GM12878 (cell line): ENCODE data around the gene TMEM127. TPM values are rescaled to one million over a fixed set of nuclear protein-coding genes. Genes with fewer than 3 reads are reported as not detected.

Experiments used
- ATAC-seq: fragments of 200-7000 bp; cut with Tn5 transposase; 3 replicates; pipeline ENCODE4 v1.9.1; 2020; ENCODE audit warnings: mild to moderate bottlenecking, moderate library complexity
- BruUV-seq: library from RNA; stranded (reverse); fragments of 400-500 nt; replicated peaks from 2 replicates; lab custom pipeline; 2021; lab: Mats Ljungman, UMichigan
- CTCF ChIA-PET: fragments of 300-600 bp; sonication (Branson Sonifier 250); formaldehyde crosslinking; extraction: SDS; loops from one replicate; lab custom pipeline; 2021; ENCODE audit warnings: inconsistent platforms; lab: Yijun Ruan, JAX
- POLR2A ChIA-PET: fragments of 350-600 bp; formaldehyde crosslinking; extraction: SDS; loops from one replicate; lab custom pipeline; 2021; ENCODE audit warnings: inconsistent platforms; lab: Charles Lee
- RAD21 ChIA-PET: fragments of 300-600 bp; sonication (Branson Sonifier 250); formaldehyde crosslinking; loops from one replicate; lab custom pipeline; 2023; ENCODE audit warnings: antibody characterized with exemption; ENCODE audit not compliant: unreplicated experiment; lab: Charles Lee
- SMC1A ChIA-PET: fragments of 300-600 bp; sonication (Branson Sonifier 250); formaldehyde crosslinking; loops from one replicate; lab custom pipeline; 2023; ENCODE audit not compliant: unreplicated experiment, uncharacterized antibody; lab: Charles Lee
- DNase-seq: peaks from one replicate; pipeline ENCODE4 v3.0.0-alpha.2; 2011; ENCODE audit warnings: low read depth, low spot score
- FAIRE-seq: peaks from 3 replicates; lab custom pipeline; 2011; peaks lifted over from hg19 to GRCh38; lab: Jason Lieb, UNC
- H2AFZ ChIP-seq: 2 replicates; pipeline ENCODE4 v1.6.0; 2011; ENCODE audit warnings: low read depth, low read length, control low read depth; ENCODE audit not compliant: control insufficient read depth
- H3K27ac ChIP-seq: 2 replicates; pipeline ENCODE4 v1.5.1; 2011; ENCODE audit warnings: control low read depth; ENCODE audit not compliant: control insufficient read depth, insufficient read depth
- H3K27me3 ChIP-seq, 2 experiments: replicated peaks in 1 of 2; 2 replicates each; pipeline versions ENCODE4 v1.6.0 to v1.6.1; 2011; ENCODE audit warnings: low read length in 1 of 2; ENCODE audit not compliant: control insufficient read depth in 2 of 2, insufficient read depth in 2 of 2
- H3K36me3 ChIP-seq, 2 experiments: 2 replicates each; pipeline ENCODE4 v1.5.1; 2011; ENCODE audit warnings: low read length in 1 of 2; ENCODE audit not compliant: control insufficient read depth in 2 of 2, insufficient read depth in 2 of 2
- H3K4me1 ChIP-seq: 2 replicates; pipeline ENCODE4 v1.6.1; 2011; ENCODE audit warnings: mild to moderate bottlenecking, low read length, moderate library complexity, mixed read lengths; ENCODE audit not compliant: control insufficient read depth, insufficient read depth
- H3K4me2 ChIP-seq: 2 replicates; pipeline ENCODE4 v1.6.0; 2011; ENCODE audit warnings: control low read depth; ENCODE audit not compliant: control insufficient read depth, insufficient read depth
- H3K4me3 ChIP-seq: fragments of 200-600 bp; sonication (generic); 2 replicates; pipeline ENCODE4 v1.5.1; 2016
- H3K79me2 ChIP-seq: 2 replicates; pipeline ENCODE4 v1.6.0; 2011; ENCODE audit warnings: low read length; ENCODE audit not compliant: control insufficient read depth, insufficient read depth
- H3K9ac ChIP-seq: 2 replicates; pipeline ENCODE4 v1.8.0; 2011; ENCODE audit warnings: low read length, control low read depth, mixed read lengths; ENCODE audit not compliant: control insufficient read depth, insufficient read depth
- H3K9me3 ChIP-seq: replicated peaks from 3 replicates; pipeline ENCODE4 v1.5.1; 2011; ENCODE audit warnings: mild to moderate bottlenecking, low read length; ENCODE audit not compliant: control insufficient read depth, insufficient read depth
- H4K20me1 ChIP-seq: 2 replicates; pipeline ENCODE4 v1.6.0; 2011; ENCODE audit not compliant: control insufficient read depth, insufficient read depth
- BRCA1 ChIP-seq: IDR thresholded peaks from 2 replicates; pipeline ENCODE4 v1.6.1; 2011; ENCODE audit warnings: low read depth, low read length, improper control_type of control experiment
- CBX5 ChIP-seq: sonication (generic); IDR thresholded peaks from 2 replicates; pipeline ENCODE4 v1.6.1; 2016; ENCODE audit warnings: low read depth, moderate library complexity, mild to moderate bottlenecking, inconsistent platforms
- CHD1 ChIP-seq: IDR thresholded peaks from 2 replicates; pipeline ENCODE4 v1.6.1; 2012; ENCODE audit warnings: low read depth, low read length, improper control_type of control experiment
- CHD2 ChIP-seq: IDR thresholded peaks from 2 replicates; pipeline ENCODE4 v1.6.1; 2011; ENCODE audit warnings: low read depth, low read length, improper control_type of control experiment, borderline replicate concordance
- CREM ChIP-seq: IDR thresholded peaks from 2 replicates; pipeline ENCODE4 v1.6.1; 2014; ENCODE audit warnings: antibody characterized with exemption, low read depth
- EED ChIP-seq: sonication (generic); IDR thresholded peaks from 2 replicates; pipeline ENCODE4 v1.6.1; 2016; ENCODE audit warnings: antibody characterized with exemption, low read depth
- HCFC1 ChIP-seq: fragments of 150-350 bp; IDR thresholded peaks from 2 replicates; pipeline ENCODE4 v1.6.1; 2014; ENCODE audit warnings: low read length
- IKZF2 ChIP-seq, 2 experiments: fragments of 450-650 bp; IDR thresholded peaks; 2 replicates each; pipeline ENCODE4 v1.6.1; 2017; ENCODE audit warnings: mild to moderate bottlenecking in 2 of 2, moderate library complexity in 2 of 2
- MYB ChIP-seq: fragments of 150-350 bp; IDR thresholded peaks from 2 replicates; pipeline ENCODE4 v1.6.1; 2014; ENCODE audit warnings: mild to moderate bottlenecking, low read depth, low read length, borderline replicate concordance
- NFXL1 ChIP-seq: fragments of 450-650 bp; IDR thresholded peaks from 2 replicates; pipeline ENCODE4 v1.6.1; 2017; ENCODE audit warnings: antibody characterized with exemption, mild to moderate bottlenecking, borderline replicate concordance
- NFYA ChIP-seq: IDR thresholded peaks from 2 replicates; pipeline ENCODE4 v1.6.1; 2011; ENCODE audit warnings: low read depth, mild to moderate bottlenecking, low read length, improper control_type of control experiment, borderline replicate concordance
- RAD21 ChIP-seq: IDR thresholded peaks from 2 replicates; pipeline ENCODE4 v1.6.1; 2011; ENCODE audit warnings: mild to moderate bottlenecking, low read depth, low read length, moderate library complexity; ENCODE audit not compliant: insufficient read depth
- SP1 ChIP-seq: IDR thresholded peaks from one replicate; pipeline ENCODE4 v1.6.1; 2011; ENCODE audit warnings: low read depth, low read length
- SPI1 ChIP-seq: IDR thresholded peaks from 2 replicates; pipeline ENCODE4 v1.6.1; 2011; ENCODE audit warnings: low read depth, mild to moderate bottlenecking, low read length, moderate library complexity, borderline replicate concordance; ENCODE audit not compliant: insufficient read depth
- STAT1 ChIP-seq: fragments of 450-650 bp; conservative IDR thresholded peaks from 2 replicates; pipeline ENCODE4 v1.6.1; 2014; ENCODE audit warnings: antibody characterized with exemption, mild to moderate bottlenecking
- TAF1 ChIP-seq: IDR thresholded peaks from 2 replicates; pipeline ENCODE4 v1.6.1; 2011; ENCODE audit warnings: mild to moderate bottlenecking, low read depth, low read length, borderline replicate concordance
- YY1 ChIP-seq: IDR thresholded peaks from 2 replicates; pipeline ENCODE4 v1.6.1; 2011; ENCODE audit warnings: low read depth, mild to moderate bottlenecking, low read length
- ZNF217 ChIP-seq: fragments of 450-650 bp; IDR thresholded peaks from 2 replicates; pipeline ENCODE4 v1.6.1; 2017; ENCODE audit warnings: antibody characterized with exemption, mild to moderate bottlenecking
- ZSCAN29 ChIP-seq: fragments of 450-650 bp; IDR thresholded peaks from 2 replicates; pipeline ENCODE4 v1.6.1; 2017; ENCODE audit warnings: mild to moderate bottlenecking, moderate library complexity
- WGBS: methylation state at CpG from one replicate; pipeline ENCODE4 v1.1.6; 2016; ENCODE audit warnings: low lambda C conversion rate; ENCODE audit not compliant: insufficient replicate concordance, insufficient coverage; ENCODE audit errors: missing lambda C conversion rate; 5-methylcytosine and 5-hydroxymethylcytosine counted together
- in situ Hi-C: fragments of 300-500 bp; cut with MboI; formaldehyde crosslinking; loops from 9 replicates; pipeline ENCODE4 v1.14.3; 2018; ENCODE audit warnings: mixed read lengths
- intact Hi-C: fragments of 100-400 bp; cut with micrococcal nuclease; formaldehyde crosslinking; loops from one replicate; pipeline ENCODE4 v1.14.2; 2022; ENCODE audit not compliant: unreplicated experiment
- polyA plus RNA-seq, 11 experiments: library from polyadenylated mRNA; depleted of rRNA in 4 of 11; unstranded in 6 of 11; stranded (reverse) in 5 of 11; fragments of >200 nt; fragmentation: Nextera tagmentation in 4 of 11; fragmentation: Illumina TruSeq in 1 of 11; extraction: Ambion mirVana in 4 of 11; extraction: Trizol in 1 of 11; gene quantifications; 1 replicate in 1 of 11; 2 replicates in 10 of 11; pipeline versions ENCODE4 v1.2.1 to v1.2.3, GENCODE V29; 2011 to 2016; ENCODE audit warnings: inconsistent platforms in 2 of 11, missing spikeins in 2 of 11, low read depth in 1 of 11
- total RNA-seq, 4 experiments: library from RNA; depleted of rRNA in 3 of 4; stranded (reverse); fragments of >200 nt in 3 of 4; fragmentation: Illumina TruSeq in 1 of 4; extraction: Trizol in 1 of 4; gene quantifications; 2 replicates each; pipeline versions ENCODE4 v1.2.1 to v1.2.3, GENCODE V29; 2013 to 2021
- TF ChIP-seq, protein P1 (sequence below): IDR thresholded peaks from 2 replicates; pipeline ENCODE4 v1.6.1; 2011; ENCODE audit warnings: low read depth, mild to moderate bottlenecking, low read length, moderate library complexity, borderline replicate concordance; ENCODE audit errors: extremely low read depth
- TF ChIP-seq, protein P2 (sequence below): fragments of 450-650 bp; IDR thresholded peaks from 2 replicates; pipeline ENCODE4 v1.6.1; 2016; ENCODE audit warnings: mild to moderate bottlenecking
- TF ChIP-seq, protein P3 (sequence below): IDR thresholded peaks from 2 replicates; pipeline ENCODE4 v1.6.1; 2011; ENCODE audit warnings: low read depth, low read length, improper control_type of control experiment, borderline replicate concordance

Gene TMEM127
- total and polyA plus RNA-seq, 10 of the 15 experiments (the other 5 are each of a cell fraction or from before 2014, with no cell fraction given): 2.6 to 27.2 (median 17.7) TPM

DNA sequence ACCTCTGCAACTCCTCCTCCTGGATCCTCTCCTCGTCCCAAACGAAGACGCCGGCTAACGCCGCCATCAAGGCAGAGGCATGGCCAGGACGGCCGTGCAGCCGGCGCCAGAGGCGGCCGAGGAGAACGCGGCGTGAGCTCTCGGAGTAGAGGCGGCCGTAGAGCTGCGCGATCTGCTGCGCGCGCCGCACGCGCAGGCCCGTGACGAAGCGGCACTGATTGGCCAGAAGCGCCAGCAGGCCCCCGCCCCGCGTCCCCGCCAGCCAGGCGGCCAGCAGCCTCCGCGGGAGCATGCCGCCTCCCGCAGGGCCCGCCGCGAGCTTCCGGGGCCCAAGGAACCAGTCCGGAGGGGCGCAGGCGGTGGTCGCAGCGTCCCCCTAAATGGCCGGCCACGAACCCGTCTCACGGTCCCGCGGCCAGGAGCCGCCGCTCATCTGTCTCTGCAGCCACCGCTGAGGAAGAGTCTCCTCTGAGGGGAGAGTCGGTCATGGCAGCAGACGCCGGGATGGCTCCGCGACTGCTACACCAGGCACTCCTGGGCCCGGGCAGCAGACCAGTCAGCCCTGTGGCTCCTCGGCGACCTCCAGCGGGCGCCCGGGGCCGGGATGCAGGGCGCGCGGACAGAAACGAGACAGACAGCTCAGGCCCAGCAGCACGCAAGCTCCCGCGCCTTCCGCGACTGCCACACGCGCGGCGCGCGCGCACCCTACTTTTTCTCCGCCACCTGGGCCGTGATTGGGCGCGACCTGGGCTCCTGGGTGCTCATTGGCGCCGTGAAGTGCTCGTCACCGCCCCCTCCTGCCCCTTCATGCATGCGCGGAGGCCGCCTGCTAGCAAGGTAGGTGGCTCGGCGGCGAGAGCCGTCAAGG is 57.4 kb downstream of the TMEM127 start, which contains the start of gene STARD7:
STARD7 (minus strand) TSS at position 685 of the 868 bp plus-strand sequence; CDS start at position 292, 393 bp downstream.
- Histone ChIP-seq H3K9ac (peak within 1 kb of the TSS; percentile 87), H3K36me3 (peaks cover 0 to 3% of the 10 kb centered on the region in 2 experiments; a peak in 1 of 4 replicates), H3K4me1 (peaks cover 27% of the 10 kb centered on the region), H3K27me3 (no peaks in the 10 kb centered on the region), H3K4me3 (peak within 1 kb of the TSS; percentile 94), H3K79me2 (peaks cover 66% of the 10 kb centered on the region), H3K4me2 (peak within 1 kb of the TSS; percentile 79), H3K27ac (peak within 1 kb of the TSS; percentile 92), H4K20me1 (peaks cover 9% of the 10 kb centered on the region), H3K9me3 (no peaks in the 10 kb centered on the region), H2AFZ (peak within 1 kb of the TSS; percentile 26)
- in situ Hi-C loops: no loop called here
- intact Hi-C loops: loop anchor here (1.0 to 5.0 kb wide), 4 partner anchors 58 to 129 kb away; partner anchors contain the start of genes CIAO1, DUSP2 and NCAPH
- ChIA-PET POLR2A (interaction anchor here (0.5 to 3.8 kb wide), 25 partner anchors 7 to 127 kb away, joined by 3 to 66 read pairs (median 4); partner anchors contain the start of genes DUSP2 and NCAPH), RAD21 (interaction anchor here (0.5 to 4.0 kb wide), 16 partner anchors 8 to 127 kb away, joined by 3 to 31 read pairs (median 4); partner anchors contain the start of genes ASTL and NCAPH), SMC1A (interaction anchor here (0.9 to 3.5 kb wide), 8 partner anchors 14 to 71 kb away, joined by 3 to 21 read pairs (median 10); no protein-coding TSS in a partner anchor), CTCF (interaction anchor here (0.7 to 4.2 kb wide), 12 partner anchors 12 to 215 kb away, joined by 3 to 26 read pairs (median 5); no protein-coding TSS in a partner anchor)
- WGBS: 1% methylated on average over 83 of the region's 100 CpGs
- peak; percentile 92 for DNase-seq
- BruUV-seq: no TSS peak
- FAIRE-seq: no peak
- ATAC-seq: peak; percentile 94
- TF ChIP-seq CREM: peak; percentile 69
- no peak for TF ChIP-seq CHD1
- TF ChIP-seq NFXL1: no peak
- TF ChIP-seq BRCA1: no peak
- TF ChIP-seq, protein P1, sequence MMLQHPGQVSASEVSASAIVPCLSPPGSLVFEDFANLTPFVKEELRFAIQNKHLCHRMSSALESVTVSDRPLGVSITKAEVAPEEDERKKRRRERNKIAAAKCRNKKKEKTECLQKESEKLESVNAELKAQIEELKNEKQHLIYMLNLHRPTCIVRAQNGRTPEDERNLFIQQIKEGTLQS: no peak
- TF ChIP-seq ZSCAN29: no peak
- TF ChIP-seq CHD2: peak; percentile 91
- no peak for TF ChIP-seq EED
- TF ChIP-seq CBX5: no peak
- peak; percentile 97 for TF ChIP-seq SP1
- TF ChIP-seq MYB: no peak
- TF ChIP-seq, protein P2, sequence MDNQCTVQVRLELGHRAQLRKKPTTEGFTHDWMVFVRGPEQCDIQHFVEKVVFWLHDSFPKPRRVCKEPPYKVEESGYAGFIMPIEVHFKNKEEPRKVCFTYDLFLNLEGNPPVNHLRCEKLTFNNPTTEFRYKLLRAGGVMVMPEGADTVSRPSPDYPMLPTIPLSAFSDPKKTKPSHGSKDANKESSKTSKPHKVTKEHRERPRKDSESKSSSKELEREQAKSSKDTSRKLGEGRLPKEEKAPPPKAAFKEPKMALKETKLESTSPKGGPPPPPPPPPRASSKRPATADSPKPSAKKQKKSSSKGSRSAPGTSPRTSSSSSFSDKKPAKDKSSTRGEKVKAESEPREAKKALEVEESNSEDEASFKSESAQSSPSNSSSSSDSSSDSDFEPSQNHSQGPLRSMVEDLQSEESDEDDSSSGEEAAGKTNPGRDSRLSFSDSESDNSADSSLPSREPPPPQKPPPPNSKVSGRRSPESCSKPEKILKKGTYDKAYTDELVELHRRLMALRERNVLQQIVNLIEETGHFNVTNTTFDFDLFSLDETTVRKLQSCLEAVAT: no peak; the same call in 1 of the 2 replicates
- TF ChIP-seq NFYA: no peak
- peak; percentile 19; the same call in 1 of the 2 replicates for TF ChIP-seq HCFC1
- TF ChIP-seq, protein P3, sequence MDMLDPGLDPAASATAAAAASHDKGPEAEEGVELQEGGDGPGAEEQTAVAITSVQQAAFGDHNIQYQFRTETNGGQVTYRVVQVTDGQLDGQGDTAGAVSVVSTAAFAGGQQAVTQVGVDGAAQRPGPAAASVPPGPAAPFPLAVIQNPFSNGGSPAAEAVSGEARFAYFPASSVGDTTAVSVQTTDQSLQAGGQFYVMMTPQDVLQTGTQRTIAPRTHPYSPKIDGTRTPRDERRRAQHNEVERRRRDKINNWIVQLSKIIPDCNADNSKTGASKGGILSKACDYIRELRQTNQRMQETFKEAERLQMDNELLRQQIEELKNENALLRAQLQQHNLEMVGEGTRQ: no peak
- TF ChIP-seq RAD21: no peak
- TF ChIP-seq IKZF2 (IDR thresholded peaks at IDR 0.05): no peak
- TF ChIP-seq STAT1: no peak; the same call in 1 of the 2 replicates
- TF ChIP-seq SPI1: no peak
- TF ChIP-seq YY1: peak; percentile 34; the same call in 1 of the 2 replicates
- TF ChIP-seq TAF1: peak; percentile 72; the same call in 1 of the 2 replicates
- TF ChIP-seq ZNF217: no peak; the same call in 1 of the 2 replicates
